K562 (cell line): ENCODE data around the gene PAF1. TPM values are rescaled to one million over a fixed set of nuclear protein-coding genes. Genes with fewer than 3 reads are reported as not detected.
A peak's percentile ranks its signal among the peaks of the same experiment; 100 is the strongest.

Source experiments
- ARID1B ChIP-seq: fragments of 450-650 bp; IDR thresholded peaks from 2 replicates; pipeline ENCODE4 v1.6.1; 2016; ENCODE audit warnings: antibody characterized with exemption, mild to moderate bottlenecking, inconsistent platforms
- BHLHE40 ChIP-seq: IDR thresholded peaks from 2 replicates; pipeline ENCODE4 v1.6.1; 2011; ENCODE audit warnings: low read length, improper control_type of control experiment
- CBFA2T2 ChIP-seq: fragments of 450-650 bp; conservative IDR thresholded peaks from 2 replicates; pipeline ENCODE4 v1.6.1; 2017; ENCODE audit warnings: mild to moderate bottlenecking
- CGGBP1 ChIP-seq: fragments of 250-450 bp; sonication (Bioruptor Pico); IDR thresholded peaks from 2 replicates; pipeline ENCODE4 v1.9.0; 2021; ENCODE audit warnings: mild to moderate bottlenecking
- CREM ChIP-seq: IDR thresholded peaks from 2 replicates; pipeline ENCODE4 v1.6.1; 2014; ENCODE audit warnings: antibody characterized with exemption, low read depth
- CSDE1 ChIP-seq, 2 experiments: fragments of 450-650 bp; IDR thresholded peaks; 2 replicates each; pipeline ENCODE4 v1.6.1; 2016; ENCODE audit warnings: mild to moderate bottlenecking in 1 of 2
- ETS2 ChIP-seq: IDR thresholded peaks from 2 replicates; pipeline ENCODE4 v1.6.1; 2016; ENCODE audit warnings: borderline replicate concordance, missing genetic modification characterization, mild to moderate bottlenecking, moderate library complexity, missing compliant biosample characterization; ENCODE audit not compliant: poor library complexity, severe bottlenecking
- FOS ChIP-seq: IDR thresholded peaks from 3 replicates; pipeline ENCODE4 v1.6.1; 2011; ENCODE audit not compliant: insufficient read length; ENCODE audit errors: extremely low read depth
- GATA2 ChIP-seq: sonication (generic); formaldehyde crosslinking; IDR thresholded peaks from 2 replicates; pipeline ENCODE4 v1.4.0; 2020; ENCODE audit warnings: mild to moderate bottlenecking, missing genetic modification reagents
- HDAC1 ChIP-seq, 2 experiments: fragments of 450-650 bp; IDR thresholded peaks; 2 replicates each; pipeline ENCODE4 v1.6.1; 2016 to 2017; ENCODE audit warnings: inconsistent platforms in 1 of 2, mild to moderate bottlenecking in 1 of 2, moderate library complexity in 1 of 2
- HIVEP1 ChIP-seq: fragments of 250-450 bp; sonication (Bioruptor Pico); IDR thresholded peaks from 2 replicates; pipeline ENCODE4 v1.4.0; 2020; ENCODE audit warnings: mild to moderate bottlenecking
- JUN ChIP-seq, 2 experiments: sonication (generic) in 1 of 2; formaldehyde crosslinking in 1 of 2; IDR thresholded peaks; 2 replicates each; pipeline versions ENCODE4 v1.6.1 to v1.8.0; 2012 to 2022; ENCODE audit warnings: borderline replicate concordance in 2 of 2, mild to moderate bottlenecking in 2 of 2, improper control_type of control experiment in 1 of 2, low read depth in 1 of 2, low read length in 1 of 2, missing genetic modification reagents in 1 of 2
- MAFK ChIP-seq: IDR thresholded peaks from 2 replicates; pipeline ENCODE4 v1.6.1; 2011; ENCODE audit warnings: low read length, improper control_type of control experiment
- MBD1 ChIP-seq: fragments of 250-450 bp; sonication (Bioruptor Pico); IDR thresholded peaks from 2 replicates; pipeline ENCODE4 v1.8.0; 2022; ENCODE audit warnings: inconsistent platforms
- MED1 ChIP-seq: sonication (generic); formaldehyde crosslinking; IDR thresholded peaks from 2 replicates; pipeline ENCODE4 v1.8.1; 2023; ENCODE audit warnings: missing genetic modification reagents, borderline replicate concordance
- NFE2L1 ChIP-seq: fragments of 450-650 bp; IDR thresholded peaks from 2 replicates; pipeline ENCODE4 v1.6.1; 2016; ENCODE audit warnings: missing genetic modification characterization, low read depth, mild to moderate bottlenecking, missing compliant biosample characterization, moderate library complexity, borderline replicate concordance
- POLR2G ChIP-seq: fragments of 200-400 bp; formaldehyde crosslinking; IDR thresholded peaks from 2 replicates; pipeline ENCODE4 v1.6.1; 2017; ENCODE audit warnings: low read depth, mild to moderate bottlenecking, antibody characterized with exemption, low read length, moderate library complexity
- SMARCB1 ChIP-seq: IDR thresholded peaks from 2 replicates; pipeline ENCODE4 v1.6.1; 2011; ENCODE audit warnings: improper control_type of control experiment, low read depth; ENCODE audit not compliant: insufficient read length
- SNRNP70 ChIP-seq: fragments of 200-400 bp; formaldehyde crosslinking; optimal IDR thresholded peaks from 2 replicates; pipeline ENCODE3; 2017; ENCODE audit warnings: low read depth, low read length
- TAF9B ChIP-seq: fragments of 450-650 bp; IDR thresholded peaks from 2 replicates; pipeline ENCODE4 v1.6.1; 2018; ENCODE audit warnings: mild to moderate bottlenecking; ENCODE audit not compliant: partially characterized antibody
- TFAM ChIP-seq: fragments of 250-450 bp; sonication (Bioruptor Pico); conservative IDR thresholded peaks from 2 replicates; pipeline ENCODE4 v1.5.0; 2021; ENCODE audit warnings: mild to moderate bottlenecking, moderate library complexity
- USF2 ChIP-seq: sonication (generic); formaldehyde crosslinking; IDR thresholded peaks from 2 replicates; pipeline ENCODE4 v1.5.0; 2020; ENCODE audit warnings: missing genetic modification reagents
- ZBTB34 ChIP-seq: fragments of 250-450 bp; sonication (Bioruptor Pico); IDR thresholded peaks from 2 replicates; pipeline ENCODE4 v1.8.0; 2021; ENCODE audit warnings: mild to moderate bottlenecking, moderate library complexity
- ZFX ChIP-seq: sonication (generic); formaldehyde crosslinking; IDR thresholded peaks from 2 replicates; pipeline ENCODE4 v1.8.0; 2022; ENCODE audit warnings: mild to moderate bottlenecking, missing genetic modification reagents, moderate library complexity
- ZNF212 ChIP-seq: fragments of 450-650 bp; formaldehyde crosslinking; IDR thresholded peaks from 2 replicates; pipeline ENCODE4 v1.4.0; 2020; ENCODE audit warnings: mild to moderate bottlenecking
- ZNF23 ChIP-seq: fragments of 250-450 bp; sonication (Bioruptor Pico); IDR thresholded peaks from 2 replicates; pipeline ENCODE4 v1.4.0; 2020; ENCODE audit warnings: mild to moderate bottlenecking
- ZNF780A ChIP-seq: fragments of 250-450 bp; sonication (Bioruptor Pico); IDR thresholded peaks from 2 replicates; pipeline ENCODE4 v1.5.0; 2021; ENCODE audit warnings: mild to moderate bottlenecking
- ZNF785 ChIP-seq: fragments of 250-450 bp; sonication (Bioruptor Pico); IDR thresholded peaks from 2 replicates; pipeline ENCODE4 v1.4.0; 2020; ENCODE audit warnings: mild to moderate bottlenecking
- polyA plus RNA-seq, 8 experiments: library from polyadenylated mRNA; depleted of rRNA in 4 of 8; stranded (reverse) in 5 of 8; unstranded in 3 of 8; fragments of >200 nt; fragmentation: Nextera tagmentation in 2 of 8; fragmentation: Illumina TruSeq in 1 of 8; extraction: Ambion mirVana in 2 of 8; extraction: Trizol in 1 of 8; gene quantifications; 2 replicates each; pipeline versions ENCODE4 v1.2.1 to v1.2.3, GENCODE V29; 2011 to 2014; ENCODE audit warnings: inconsistent platforms in 1 of 8, missing spikeins in 1 of 8
- total RNA-seq, 7 experiments: library from RNA; depleted of rRNA in 6 of 7; stranded (reverse); fragments of >200 nt in 6 of 7; fragmentation: Illumina TruSeq in 2 of 7; extraction: Trizol in 2 of 7; gene quantifications; 2 replicates each; pipeline versions ENCODE4 v1.2.1 to v1.2.3, GENCODE V29; 2011 to 2021; ENCODE audit warnings: low replicate concordance in 1 of 7

The PAF1 gene
- total and polyA plus RNA-seq, 9 of the 15 experiments (the other 6 are each of a cell fraction or from before 2014, with no cell fraction given), result 1.5 to 45.0 (median 33.8) TPM

GRCh38 chr19:39351537-39352064 is 39.3 kb downstream of the PAF1 start (continued):
- TF ChIP-seq USF2, result no peak
- TF ChIP-seq CBFA2T2, result no peak
- TF ChIP-seq BHLHE40, result no peak
- TF ChIP-seq ZNF23, result no peak
- no peak for TF ChIP-seq POLR2G
- no peak for TF ChIP-seq ZNF785 (CRISPR knock-in tag)
- TF ChIP-seq SMARCB1, result no peak
- no peak for TF ChIP-seq SNRNP70
- TF ChIP-seq MED1, result no peak
- no peak for TF ChIP-seq ZBTB34 (CRISPR knock-in tag)
- TF ChIP-seq ZFX (CRISPR knock-in tag), result no peak
- TF ChIP-seq HIVEP1 (CRISPR knock-in tag), result no peak
- no peak for TF ChIP-seq ETS2 (tag)
- no peak for TF ChIP-seq TFAM (CRISPR knock-in tag)
- no peak for TF ChIP-seq CSDE1 (IDR thresholded peaks at IDR 0.05)
- TF ChIP-seq FOS, result no peak
- no peak for TF ChIP-seq CGGBP1 (CRISPR knock-in tag)
- peak; percentile 53 for TF ChIP-seq GATA2 (CRISPR knock-in tag)
- TF ChIP-seq HDAC1 (IDR thresholded peaks at IDR 0.05), result 0 out of 4 replicates have a peak, but pooled peaks of 1 of the 2 experiments have one; percentile 18
- TF ChIP-seq ZNF212, result no peak
- TF ChIP-seq MAFK, result no peak
- peak; percentile 21 for TF ChIP-seq TAF9B
- peak; percentile 17; the same call in 1 of the 2 replicates for TF ChIP-seq ARID1B
- no peak for TF ChIP-seq JUN (IDR thresholded peaks at IDR 0.05; ENCODE audit: borderline replicate concordance, low read depth, low read length)
- TF ChIP-seq JUN (CRISPR knock-in tag; IDR thresholded peaks at IDR 0.05; ENCODE audit: borderline replicate concordance), result no peak
- TF ChIP-seq MBD1, result no peak
- no peak for TF ChIP-seq ZNF780A (CRISPR knock-in tag)
- no peak for TF ChIP-seq NFE2L1 (tag)
- peak; percentile 31; the same call in 1 of the 2 replicates for TF ChIP-seq CREM
